NCI-H526 treated with DMSO at 0.1 percent for 48 hours (cell line): ENCODE data around the gene FEV.
"Not testable (repeated sequence)": the region's sequence is repeated elsewhere in the genome, so short reads cannot be mapped to it uniquely, and the experiment has no call there.

Experiments
- DNase-seq: peaks from one replicate; lab custom pipeline; 2025; lab: John Stamatoyannopoulos, UW

FEV gene

GRCh38 chr2:218975060-218975777 lies 9.8 kb downstream of the FEV start:
- DNase-seq = no peak

DNA sequence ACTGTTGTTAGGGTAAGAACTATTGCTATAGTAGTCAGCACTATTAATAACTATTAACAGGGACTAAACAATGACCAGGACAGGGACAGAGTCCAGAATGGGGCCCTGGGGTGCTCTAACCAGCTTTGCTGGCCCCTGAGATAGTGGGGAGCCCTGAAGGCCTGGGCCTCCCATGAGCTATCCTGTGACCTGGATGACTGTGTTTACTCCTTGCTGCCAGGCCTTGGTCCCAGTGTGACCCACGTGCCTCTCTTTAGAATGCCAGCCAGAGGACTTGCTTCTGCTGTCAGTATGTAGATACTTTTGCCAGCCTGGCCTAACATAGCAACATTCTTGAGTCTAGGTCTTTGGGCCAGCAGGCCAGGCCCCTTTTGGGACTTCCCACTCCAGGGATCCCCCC lies 14.1 kb downstream of the FEV start:
- DNase-seq = no peak

DNA sequence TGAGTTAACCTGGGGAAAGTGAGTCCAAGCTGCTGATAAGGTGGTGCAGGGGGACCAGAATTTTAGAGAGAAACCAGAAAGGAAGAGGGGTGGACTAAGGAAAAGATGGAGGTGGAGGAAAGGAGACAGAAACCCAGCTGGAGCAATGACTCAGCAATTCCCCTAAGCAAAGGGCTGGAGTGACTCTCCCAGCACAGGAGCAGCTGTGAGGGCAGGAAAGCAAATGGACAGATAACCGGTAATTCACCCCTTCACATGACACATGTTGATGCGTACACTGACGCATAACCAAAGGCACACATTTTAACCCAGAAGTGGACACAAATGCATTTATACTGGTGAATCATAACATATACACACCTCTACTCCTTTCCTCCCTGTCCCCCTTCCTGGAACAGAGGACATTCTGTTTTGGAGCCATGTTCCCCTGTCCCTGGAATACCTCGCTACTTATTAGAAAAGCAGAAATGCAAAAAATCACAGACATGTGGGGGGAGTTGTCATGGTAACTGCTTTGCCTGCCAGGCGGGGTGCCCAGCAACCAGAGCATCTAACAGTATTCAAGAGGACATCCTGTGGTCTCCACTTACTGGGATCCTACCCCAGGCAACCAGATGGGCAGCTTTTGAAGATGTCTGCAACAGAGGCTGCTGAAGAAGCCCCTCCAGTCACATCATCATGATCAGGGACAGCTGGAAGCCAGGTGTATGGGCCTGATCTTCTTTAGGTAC lies 20.8 kb downstream of the FEV start:
- no peak for DNase-seq

DNA sequence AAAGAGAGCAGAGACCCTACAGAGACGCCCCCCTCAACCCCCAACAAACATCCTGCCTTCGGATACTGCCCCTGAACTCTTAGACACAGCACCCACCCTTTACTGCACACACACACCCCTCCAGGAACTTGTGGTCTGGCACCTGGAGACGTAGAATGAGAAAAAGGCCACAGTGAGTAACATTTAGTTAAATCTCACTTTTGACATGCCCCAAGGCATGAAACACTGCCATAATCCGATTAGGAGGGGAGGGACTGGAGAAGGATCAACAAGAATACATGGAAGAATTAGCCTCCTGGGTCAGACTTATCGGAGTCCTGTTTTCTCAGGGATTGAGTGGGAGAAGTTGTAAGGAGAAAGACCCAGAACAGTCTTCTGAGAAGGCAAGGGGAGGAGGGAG lies 21.4 kb downstream of the FEV start:
- DNase-seq = no peak

DNA sequence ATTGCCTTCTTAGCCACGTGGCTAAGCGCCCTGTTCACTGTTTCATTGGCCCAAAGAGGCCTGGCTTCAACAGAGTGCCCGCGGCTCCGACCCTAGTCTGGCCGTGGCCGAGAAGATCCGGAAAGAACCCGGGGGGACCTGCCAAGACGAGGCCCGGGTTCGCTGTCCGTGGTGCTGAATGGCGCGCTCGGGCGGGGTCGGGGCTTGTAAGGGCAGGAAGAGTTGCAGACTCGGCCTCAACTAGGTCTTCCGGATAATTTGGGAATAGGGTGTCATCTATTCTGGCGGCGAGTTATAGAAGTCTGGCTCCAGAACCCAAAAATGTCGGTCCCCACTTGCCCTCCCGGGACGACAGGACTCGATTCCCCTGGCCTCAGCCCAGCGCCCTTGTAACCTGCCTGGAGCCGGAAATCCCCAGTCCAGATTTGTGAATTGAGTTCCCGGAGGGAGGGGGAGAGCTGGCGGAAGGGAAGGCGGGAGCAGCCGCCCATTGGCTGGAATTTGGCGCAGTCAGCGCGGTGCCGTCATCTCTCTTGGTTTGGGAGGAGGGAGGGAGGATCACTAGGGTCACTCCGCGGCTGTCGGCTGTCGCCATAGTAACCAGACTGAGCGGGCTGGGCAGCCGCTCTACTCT lies 22.0 kb downstream of the FEV start:
- DNase-seq = peak; percentile 97

DNA sequence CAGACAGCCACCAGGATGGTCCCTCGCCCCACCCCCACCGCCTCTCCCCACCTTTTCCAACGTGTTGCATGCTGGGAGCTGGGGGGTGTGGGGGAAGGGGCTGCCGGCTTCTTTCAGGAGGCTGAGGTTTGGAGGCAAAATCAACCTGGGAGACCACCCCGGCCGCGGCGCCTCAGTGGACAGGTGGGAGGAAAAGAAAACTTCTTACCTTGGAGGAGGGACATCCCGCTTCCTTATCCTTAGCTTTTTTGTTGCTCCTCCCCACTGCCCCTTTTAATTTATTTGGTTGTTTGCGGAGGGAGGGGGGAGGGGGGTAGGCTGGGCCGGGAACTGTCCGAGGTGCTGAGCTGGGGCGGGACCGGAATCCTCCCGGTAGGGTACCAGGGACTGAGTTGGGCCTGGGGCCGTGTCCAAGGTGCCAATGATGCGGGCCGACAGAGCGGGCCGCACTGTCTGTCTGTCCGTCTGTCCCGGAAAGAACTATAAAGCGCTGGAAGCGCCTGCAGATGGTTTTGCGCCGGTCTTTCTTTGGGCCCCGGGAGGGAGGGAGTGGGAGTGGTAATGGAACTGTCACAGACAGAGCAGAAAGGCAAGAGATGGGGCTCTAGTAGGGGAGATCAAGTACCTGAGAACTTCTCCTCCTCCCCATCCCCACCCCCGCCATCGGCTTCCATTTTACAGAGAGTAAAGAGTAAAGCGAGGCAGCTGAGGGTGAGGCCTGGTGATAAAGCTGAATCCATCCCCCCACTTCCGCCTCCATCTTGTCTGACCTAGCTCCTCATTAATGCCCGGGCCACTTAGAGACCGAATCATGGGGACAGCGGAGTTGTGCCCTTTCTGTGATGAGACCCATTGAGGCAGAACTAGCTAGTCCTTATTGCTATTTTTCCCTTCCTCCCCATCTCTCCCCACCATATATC lies 23.1 kb downstream of the FEV start:
- DNase-seq = peak; percentile 36

GRCh38 chr2:218961229-218961628 lies 23.8 kb downstream of the FEV start:
- DNase-seq = no peak

GRCh38 chr2:218960309-218961165 lies 24.4 kb downstream of the FEV start:
- no peak for DNase-seq

DNA sequence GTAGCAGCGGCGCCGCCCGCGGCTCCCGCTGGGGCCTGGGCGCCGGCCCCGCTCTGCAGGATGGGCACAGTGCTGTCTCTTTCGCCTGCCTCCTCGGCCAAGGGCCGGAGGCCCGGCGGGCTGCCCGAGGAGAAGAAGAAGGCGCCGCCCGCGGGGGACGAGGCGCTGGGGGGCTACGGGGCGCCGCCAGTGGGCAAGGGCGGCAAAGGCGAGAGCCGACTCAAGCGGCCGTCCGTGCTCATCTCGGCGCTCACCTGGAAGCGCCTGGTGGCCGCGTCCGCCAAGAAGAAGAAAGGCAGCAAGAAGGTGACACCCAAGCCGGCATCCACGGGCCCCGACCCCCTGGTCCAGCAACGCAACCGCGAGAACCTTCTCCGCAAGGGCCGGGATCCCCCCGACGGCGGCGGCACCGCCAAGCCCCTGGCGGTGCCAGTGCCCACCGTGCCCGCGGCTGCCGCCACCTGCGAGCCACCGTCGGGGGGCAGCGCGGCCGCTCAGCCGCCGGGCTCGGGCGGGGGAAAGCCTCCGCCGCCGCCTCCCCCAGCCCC lies 25.1 kb downstream of the FEV start:
- DNase-seq = no peak

- DNase-seq = peak; percentile 88
These were observed 25.7 kb downstream of the FEV start, which contains the start of gene CDK5R2 for GRCh38 chr2:218959141-218959731. TSS of gene CDK5R2 (plus strand) at chr2:218959666. CDS start at chr2:218959821, 155 bp downstream.

- DNase-seq = no peak
These were observed 26.7 kb downstream of the FEV start for GRCh38 chr2:218958276-218958675.

DNA sequence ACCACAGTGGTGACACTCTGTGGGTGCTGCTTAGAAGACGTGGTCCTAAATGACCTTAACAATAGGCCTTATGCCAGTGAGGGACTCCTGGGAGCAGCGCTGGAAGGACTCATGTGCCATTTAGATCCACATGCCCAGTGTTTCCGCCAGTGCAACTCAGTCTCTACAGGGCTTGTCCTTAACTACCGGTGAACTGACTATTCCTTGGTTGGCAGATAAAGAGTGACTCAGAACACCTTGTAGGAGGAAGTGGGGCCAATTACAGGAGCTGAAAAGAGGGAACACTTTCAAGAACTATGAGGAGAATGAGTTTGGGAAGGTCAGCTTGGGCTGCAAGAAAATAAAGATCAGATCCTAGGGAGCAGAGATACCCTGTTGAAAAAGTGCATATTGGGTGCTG lies 27.3 kb downstream of the FEV start:
- DNase-seq = no peak

GRCh38 chr2:218956039-218956438 lies 28.9 kb downstream of the FEV start:
- no peak for DNase-seq

DNA sequence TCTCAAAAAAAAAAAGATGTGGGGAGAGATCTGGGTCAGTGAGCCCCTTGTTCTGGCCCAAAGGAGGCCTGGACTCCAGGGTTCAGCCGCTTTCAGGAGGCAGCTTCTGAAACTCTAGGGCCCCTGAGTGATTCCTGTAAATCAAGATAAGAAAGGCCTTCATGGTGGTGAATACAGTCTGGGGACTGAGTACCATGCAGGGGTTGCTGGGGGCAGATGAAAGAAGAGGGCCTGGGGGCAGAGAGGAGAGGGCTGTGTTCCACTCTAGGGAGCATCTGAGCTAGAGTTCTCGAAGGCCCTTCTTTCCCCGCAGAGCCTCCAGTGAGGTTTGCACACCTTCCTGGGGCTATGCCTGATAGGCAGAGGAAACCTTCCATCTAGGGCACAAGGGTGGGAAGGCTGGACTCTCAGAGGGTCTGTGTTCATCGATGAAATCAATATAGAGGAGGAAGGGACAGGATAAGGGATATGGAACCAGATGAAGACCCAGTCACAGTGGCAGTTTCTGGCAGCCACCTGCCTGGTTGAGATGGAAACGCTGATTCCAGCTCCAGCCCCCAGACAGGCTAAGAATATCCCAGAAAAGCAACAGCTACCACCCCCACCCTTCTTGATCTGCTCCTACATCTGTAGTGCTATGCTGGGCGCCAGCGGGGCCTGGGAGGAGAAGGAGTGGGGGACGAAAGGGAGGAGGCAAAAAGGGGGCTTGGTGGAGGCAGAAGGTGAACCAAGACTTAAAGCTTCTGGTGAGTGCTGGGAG lies 30.3 kb downstream of the FEV start:
- DNase-seq = no peak

DNA sequence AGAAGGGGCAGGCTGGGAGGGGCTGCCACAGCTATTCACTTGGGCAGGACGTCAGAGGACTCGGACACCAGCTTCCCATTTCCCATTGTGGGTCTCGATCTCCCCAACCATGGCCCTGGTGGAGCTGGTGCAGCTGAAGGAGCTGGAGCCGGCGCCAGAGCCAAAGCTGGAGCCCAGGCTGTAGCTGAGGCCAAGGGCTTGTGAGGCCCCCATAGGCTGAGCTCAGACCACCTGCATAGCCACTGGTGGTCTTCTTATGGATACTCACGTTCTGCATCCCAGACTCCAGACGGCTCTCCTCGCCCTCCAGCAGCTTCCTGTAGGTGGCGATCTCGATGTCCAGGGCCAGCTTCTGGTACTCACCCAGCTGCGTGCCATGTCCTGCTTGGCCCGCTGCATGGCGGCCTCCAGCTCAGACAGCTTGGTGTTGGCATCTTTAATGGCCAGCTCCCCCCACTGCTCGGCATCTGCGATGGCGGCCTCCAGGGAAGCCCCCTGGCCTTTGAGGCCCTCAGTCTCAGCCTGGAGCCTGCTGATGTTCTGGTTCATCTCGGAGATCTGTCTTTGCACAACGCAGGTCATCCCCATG lies 31.5 kb downstream of the FEV start:
- DNase-seq = no peak

GRCh38 chr2:218952160-218952559 lies 32.8 kb downstream of the FEV start:
- no peak for DNase-seq

DNA sequence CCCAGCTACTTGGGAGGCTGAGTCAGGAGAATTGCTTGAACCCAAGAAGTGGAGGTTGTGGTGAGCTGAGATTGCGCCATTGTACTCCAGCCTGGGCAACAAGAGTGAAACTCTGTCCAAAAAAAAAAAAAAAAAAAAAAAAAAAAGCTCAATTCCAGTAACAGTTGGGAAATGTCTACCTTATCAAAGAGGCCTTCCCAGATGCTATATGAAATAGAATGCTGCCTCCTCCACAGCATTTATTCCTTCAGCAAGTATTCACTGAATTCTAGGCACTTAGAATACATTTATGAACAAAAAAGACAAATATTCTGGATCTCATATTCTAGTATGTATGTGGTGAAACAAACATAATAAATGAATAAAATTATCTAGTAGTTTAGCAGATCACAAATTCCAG lies 38.4 kb downstream of the FEV start:
- DNase-seq = no peak

DNA sequence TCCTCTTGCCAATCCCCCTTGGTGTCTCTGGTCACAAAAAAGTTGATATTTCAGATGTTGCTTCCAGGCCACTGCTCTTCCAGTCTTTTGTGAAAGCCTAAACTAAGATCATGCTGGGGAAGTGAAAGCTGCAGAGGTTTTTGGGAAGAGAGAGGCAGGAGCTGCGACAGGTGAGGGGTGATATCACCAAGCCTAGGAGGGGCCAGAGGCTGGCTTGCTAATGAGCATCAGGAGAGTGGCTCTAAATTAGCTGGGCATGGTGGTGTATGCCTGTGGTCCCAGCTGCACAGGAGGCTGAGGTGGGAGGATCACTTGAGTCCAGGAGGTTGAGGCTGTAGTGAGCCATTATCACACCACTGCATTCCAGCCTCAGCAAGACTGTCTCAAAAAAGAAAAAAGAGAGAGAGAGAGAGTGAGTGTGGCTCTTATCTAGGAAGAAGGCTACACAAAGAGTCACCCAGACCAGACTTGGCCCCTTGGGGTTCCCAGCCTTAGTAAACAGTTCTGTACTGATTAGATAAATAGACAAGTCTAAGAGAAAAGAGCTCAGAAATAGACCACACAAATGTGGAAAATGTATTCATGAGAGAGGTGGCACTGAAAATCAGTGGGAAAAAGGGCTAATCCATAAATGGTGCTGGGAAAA lies 40.1 kb downstream of the FEV start:
- no peak for DNase-seq

DNA sequence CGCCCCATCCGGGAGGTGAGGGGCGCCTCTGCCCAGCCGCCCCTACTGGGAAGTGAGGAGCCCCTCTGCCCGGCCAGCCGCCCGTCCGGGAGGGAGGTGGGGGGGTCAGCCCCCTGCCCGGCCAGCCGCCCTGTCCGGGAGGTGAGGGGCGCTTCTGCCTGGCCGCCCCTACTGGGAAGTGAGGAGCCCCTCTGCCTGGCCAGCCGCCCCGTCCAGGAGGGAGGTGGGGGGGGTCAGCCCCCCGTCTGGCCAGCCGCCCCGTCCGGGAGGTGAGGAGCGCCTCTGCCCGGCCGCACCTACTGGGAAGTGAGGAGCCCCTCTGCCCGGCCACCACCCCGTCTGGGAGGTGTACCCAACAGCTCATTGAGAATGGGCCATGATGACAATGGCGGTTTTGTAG lies 53.2 kb downstream of the FEV start:
- DNase-seq = not testable (repeated sequence)
